ENCODE data around the gene PLB1.
"Not testable (repeated sequence)": the region's sequence is repeated elsewhere in the genome, so short reads cannot be mapped to it uniquely, and the experiment has no call there.

The PLB1 gene

GRCh38 chr2:28469947-28470535 lies 25.8 kb upstream of the PLB1 start:
- DNase-seq: no peak

GRCh38 chr2:28470759-28471158 lies 25.1 kb upstream of the PLB1 start:
- DNase-seq: no peak

- no peak for DNase-seq
Measured at GRCh38 chr2:28471214-28471613, 24.6 kb upstream of the PLB1 start.

DNA sequence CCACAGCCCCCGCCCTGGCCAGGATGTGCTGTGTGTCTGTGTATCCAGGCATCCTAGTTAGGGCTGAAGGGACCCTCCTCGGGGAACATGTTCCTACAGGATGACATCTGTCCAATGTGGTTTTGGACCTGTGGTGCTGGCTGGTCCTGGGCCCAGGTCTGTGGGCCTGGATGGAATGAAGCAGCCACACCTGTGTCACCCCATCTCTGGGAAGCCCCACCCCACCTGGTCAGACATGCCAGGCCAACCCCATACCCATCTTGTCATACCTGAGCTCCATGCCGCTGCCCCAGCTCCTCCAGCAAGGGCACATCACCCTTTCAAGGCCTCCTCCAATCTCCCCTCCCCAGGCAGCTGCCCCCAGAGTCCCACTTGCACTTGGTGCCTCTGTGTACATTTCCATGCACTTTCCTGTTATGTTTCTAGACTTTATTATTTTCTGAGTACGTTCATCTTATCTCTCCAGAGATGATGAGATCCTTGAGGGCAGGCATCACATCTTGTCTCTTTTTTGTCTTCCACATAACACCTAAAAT lies 24.1 kb upstream of the PLB1 start:
- no peak for DNase-seq

DNA sequence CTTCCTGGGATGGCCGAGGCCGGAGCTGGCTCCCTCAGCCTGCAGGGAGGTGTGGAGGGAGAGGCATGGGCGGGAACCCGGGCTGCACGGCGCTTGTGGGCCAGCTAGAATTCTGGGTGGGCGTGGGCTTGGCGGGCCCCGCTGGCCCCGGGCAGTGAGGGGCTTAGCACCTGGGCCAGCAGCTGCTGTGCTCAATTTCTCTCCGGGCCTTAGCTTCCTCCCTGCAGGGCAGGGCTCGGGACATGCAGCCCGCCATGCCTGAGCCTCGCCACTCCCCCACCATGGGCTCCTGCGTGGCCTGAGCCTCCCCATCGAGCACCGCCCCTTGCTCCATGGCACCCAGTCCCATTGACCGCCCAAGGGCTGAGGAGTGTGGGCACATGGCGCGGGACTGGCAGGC lies 23.2 kb upstream of the PLB1 start:
- DNase-seq: not testable (repeated sequence)

- DNase-seq: no peak
Measured at GRCh38 chr2:28475088-28475595, 20.7 kb upstream of the PLB1 start.

GRCh38 chr2:28477087-28477486 lies 18.8 kb upstream of the PLB1 start:
- DNase-seq: no peak

DNA sequence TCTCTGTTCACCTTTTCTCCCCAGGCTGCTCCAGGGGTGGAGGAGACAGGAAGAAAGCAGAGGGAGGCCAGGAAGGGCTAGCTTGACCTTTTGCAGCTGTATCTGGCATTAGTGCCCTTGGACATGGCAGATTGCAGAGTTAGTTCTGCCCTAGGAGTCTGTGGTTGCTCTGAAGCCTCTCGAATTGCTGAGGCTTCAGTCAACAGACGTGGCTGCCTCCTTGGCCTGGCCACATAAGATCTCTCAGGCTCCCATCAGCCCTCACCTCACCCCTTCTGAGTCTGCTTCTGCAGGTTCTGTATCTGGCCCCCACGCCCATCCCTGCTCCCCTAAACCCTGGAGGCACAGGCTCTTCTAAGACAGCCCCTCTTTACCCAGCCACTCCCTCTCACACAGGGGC lies 18.2 kb upstream of the PLB1 start:
- no peak for DNase-seq

DNA sequence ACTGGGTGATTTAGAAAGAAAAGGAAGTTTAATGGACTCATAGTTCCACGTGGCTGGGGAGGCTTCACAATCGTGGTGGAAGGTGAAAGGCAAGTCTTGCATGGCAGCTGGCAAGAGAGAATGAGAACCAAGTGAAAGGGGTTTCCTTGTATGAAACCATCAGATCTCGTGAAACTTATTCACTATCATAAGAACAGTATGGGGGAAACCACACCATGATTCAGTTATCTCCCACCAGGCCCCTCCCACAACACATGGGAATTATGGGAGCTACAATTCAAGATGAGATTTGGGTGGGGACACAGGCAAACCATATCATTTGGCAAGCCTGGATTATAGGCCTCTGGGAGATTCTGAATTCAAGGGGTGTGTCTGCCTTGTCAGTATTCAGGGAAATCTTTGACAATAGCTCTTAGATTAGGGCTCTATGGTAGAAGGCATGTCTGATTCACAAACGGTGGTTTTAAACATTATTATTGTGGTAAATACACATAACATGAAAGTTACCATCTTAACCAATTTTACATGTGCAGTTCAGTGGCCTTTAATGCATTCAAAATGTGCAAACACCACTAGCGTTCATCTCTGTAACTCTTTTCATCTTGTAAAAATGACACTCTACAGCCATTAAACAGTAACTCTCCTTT lies 15.3 kb upstream of the PLB1 start:
- DNase-seq: no peak

- DNase-seq: no peak
Measured at GRCh38 chr2:28481905-28482304, 14.0 kb upstream of the PLB1 start.

- no peak for DNase-seq
Measured at GRCh38 chr2:28484835-28485234, 11.0 kb upstream of the PLB1 start.

DNA sequence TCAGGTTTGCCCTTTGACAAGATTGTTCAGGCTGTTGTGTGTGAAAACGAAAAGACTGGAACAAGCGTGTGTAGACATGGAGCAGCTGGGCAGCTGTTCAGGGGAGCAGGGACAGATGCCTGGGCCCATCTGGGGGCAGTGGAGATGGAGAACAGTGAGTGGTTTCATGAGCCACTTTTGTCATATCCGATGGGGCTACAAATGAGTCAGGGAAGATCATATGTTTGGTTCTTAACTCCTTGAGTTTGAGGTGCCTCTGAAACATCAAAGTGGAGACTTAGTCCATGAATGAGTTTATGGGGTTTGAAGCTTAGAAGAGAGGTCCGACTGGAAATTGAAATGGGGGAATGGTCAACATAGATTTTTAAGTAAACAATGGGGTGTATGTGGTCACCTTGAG lies 9.3 kb upstream of the PLB1 start:
- no peak for DNase-seq

GRCh38 chr2:28487258-28487657 lies 8.6 kb upstream of the PLB1 start:
- no peak for DNase-seq

GRCh38 chr2:28488083-28488830 lies 7.6 kb upstream of the PLB1 start:
- DNase-seq: no peak

DNA sequence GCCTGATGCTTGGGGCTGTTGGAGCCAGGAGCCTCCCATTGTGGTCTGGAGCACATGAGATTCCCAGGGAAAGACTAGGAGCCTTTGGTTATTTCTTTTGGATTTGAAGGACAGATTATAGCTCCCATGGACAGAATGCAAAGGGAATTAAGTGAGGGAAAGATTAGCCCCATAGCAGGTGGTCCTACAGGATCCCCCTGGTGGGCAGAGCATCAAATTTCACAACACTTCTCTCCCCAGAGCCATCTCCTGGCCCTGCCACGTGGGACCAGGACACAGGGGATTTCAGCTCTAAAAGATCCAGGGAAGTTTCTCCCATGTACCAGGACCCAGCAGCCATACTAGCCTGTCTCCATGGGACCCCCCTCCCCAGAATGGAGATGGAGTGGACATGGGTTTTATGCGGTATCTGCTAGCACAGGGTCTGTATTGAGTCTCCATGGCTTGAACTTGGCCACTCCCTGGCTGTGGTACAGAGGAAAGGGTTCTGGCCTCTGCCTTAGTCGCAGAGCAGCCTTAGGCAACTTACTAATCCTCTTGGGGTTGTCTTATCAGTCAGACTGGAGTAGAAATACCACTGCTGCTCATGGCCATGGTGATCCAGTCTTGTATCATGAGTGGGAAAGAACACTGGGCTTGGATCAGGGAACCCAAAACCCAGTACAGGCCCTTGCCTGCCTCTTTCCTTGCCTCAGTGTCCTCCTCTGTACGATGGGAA lies 6.8 kb upstream of the PLB1 start:
- no peak for DNase-seq

- no peak for DNase-seq
Measured at GRCh38 chr2:28490558-28490957, 5.3 kb upstream of the PLB1 start.

DNA sequence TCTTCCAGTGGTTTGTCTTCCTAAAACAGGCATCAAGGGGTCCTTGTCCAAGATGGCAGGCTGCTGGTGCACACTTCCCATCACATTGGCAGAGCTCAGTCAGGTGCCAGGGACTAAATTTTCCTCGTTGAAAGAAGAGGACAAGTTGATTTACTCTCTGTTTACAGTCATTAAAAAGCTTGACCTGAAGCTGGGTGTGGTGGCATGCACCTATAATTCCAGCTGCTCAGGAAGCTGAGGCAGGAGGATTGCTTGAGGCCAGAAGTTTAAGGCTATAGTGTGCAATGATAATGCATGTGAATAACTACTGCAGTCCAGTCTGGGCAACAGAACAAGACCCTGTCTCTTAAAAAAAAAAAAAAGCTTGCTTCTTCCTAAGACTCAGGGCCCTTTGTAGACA lies 3.6 kb upstream of the PLB1 start:
- no peak for DNase-seq

- DNase-seq: no peak
Measured at GRCh38 chr2:28493636-28494035, 2.2 kb upstream of the PLB1 start.

DNA sequence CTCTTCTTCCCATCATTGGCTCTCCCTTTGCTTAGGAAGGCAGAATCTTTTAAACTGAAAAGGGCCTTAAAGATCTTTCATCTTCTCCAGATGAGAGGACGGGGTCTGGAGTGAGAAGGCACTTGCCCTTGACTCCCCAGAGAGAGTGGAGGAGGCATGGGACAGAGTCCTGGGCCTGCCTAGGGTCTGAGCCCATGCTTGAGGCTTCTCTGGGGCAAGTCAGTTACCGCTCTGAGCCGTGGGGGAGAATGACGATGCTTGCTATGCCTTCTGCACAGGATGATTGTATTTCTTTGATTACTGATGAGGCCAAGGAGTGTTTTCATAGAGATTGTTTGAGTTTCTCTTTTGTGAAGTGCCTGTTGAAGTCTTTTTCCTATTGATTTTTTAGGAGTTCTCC lies 921 bp downstream of the PLB1 start:
- no peak for DNase-seq

DNA sequence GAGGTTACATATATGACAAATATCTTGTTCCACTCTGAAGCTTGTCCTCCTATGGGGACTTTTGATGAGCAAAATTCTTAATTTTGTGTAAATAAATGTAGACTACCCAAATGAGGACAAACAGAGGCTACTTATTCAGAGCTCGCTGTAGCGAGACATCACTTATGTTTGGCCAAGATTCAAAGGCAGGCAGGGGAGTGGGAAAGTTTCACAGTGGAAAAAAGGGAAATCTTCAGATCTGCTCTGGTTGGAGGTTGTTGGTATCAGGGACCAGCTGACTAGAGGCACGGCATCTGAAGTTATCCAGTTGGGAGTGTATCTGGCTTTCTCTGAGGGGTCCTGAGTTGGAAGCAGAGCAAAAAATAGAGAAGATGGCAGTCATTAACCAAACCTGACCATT lies 1.3 kb downstream of the PLB1 start:
- DNase-seq: no peak

DNA sequence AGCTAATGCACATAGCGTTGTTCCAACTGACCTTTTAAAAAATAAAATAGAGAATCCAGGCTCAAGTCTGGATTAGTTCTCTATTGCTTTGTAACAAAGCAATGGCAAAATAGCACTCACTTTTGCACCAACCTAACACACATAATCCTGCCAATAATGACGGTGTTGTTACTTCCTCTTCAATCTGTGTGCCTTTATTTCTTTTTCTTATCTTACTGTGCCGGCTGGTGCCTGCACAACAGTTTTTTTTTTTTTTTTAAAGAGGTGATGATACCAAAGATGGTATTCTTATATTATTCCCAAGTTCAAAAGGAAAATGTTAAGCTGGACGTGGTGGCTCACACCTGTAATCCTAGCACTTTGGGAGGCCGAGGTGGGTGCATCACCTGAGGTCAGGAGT lies 3.4 kb downstream of the PLB1 start:
- DNase-seq: no peak

DNA sequence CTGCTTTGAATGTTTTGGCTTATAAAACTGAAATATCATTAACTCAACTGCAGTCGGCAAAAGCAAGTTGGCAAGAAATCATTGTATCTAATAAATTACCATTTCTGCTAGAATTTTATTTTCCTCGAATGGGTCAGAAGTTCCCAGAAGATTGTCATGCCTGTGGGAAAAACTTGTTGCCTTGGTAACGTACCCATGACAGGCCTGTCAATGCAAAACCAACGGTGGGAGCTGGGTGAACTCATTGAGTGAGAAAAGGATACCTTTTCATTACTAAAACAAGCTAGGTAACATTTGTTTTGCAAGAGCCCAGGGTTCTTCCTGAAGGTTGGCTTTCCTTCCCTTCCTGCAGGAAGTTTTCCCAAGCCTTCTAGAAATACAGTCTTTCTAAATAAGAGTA lies 9.5 kb downstream of the PLB1 start:
- DNase-seq: no peak
